Immature natural killer cell (primary cell): ENCODE data around the gene F13B. TPM values are rescaled to one million over a fixed set of nuclear protein-coding genes. Genes with fewer than 3 reads are reported as not detected.

Source experiments
- polyA plus RNA-seq, 3 donors: library from polyadenylated mRNA; unstranded; fragments of 300-500 nt; fragmentation: Illumina TruSeq; gene quantifications; one replicate each; pipeline ENCODE4 v1.2.3, GENCODE V29; 2021

Gene F13B
- polyA plus RNA-seq, 3 donors from 2014 or later, result not detected

Other genes starting within 250 kb of the F13B start
- gene CFHR1, start 247.5 kb downstream of the F13B start, polyA plus RNA-seq, result not detected
- not detected for gene CFHR4, start 179.2 kb downstream of the F13B start, polyA plus RNA-seq
- not detected for gene CFHR2, start 123.5 kb downstream of the F13B start, polyA plus RNA-seq
- not detected for gene CFHR5, start 89.7 kb downstream of the F13B start, polyA plus RNA-seq
- under 1 TPM in 1 of 3 donors, not detected in 2; 0.30 TPM for gene ASPM, start 79.4 kb upstream of the F13B start, polyA plus RNA-seq
- 1 to 10 TPM; 1.1 to 3.6 (median 1.2) TPM for gene ZBTB41, start 134.0 kb upstream of the F13B start, polyA plus RNA-seq
- under 1 TPM in 2 of 3 donors, not detected in 1; 0.26 to 0.53 TPM for gene CRB1, start 201.0 kb upstream of the F13B start, polyA plus RNA-seq